ENCODE results near the gene ASPRV1.
A peak's percentile ranks its signal among the peaks of the same experiment; 100 is the strongest.

Gene ASPRV1

GRCh38 chr2:69989441-69990105 is 28.1 kb upstream of the ASPRV1 start:
- Histone ChIP-seq H3K9me3 (ENCODE audit: control extremely low read depth in 1 of 5, control insufficient read depth in 4 of 5, insufficient read depth in 2 of 5, low read depth in 1 of 5, low read length in 4 of 5) (no peaks in the 10 kb centered on the region), H3K4me1 (ENCODE audit: control extremely low read depth in 1 of 4, control insufficient read depth in 4 of 4, insufficient read depth in 4 of 4, low read length in 3 of 4) (peaks cover 0 to 10% (median 0%) of the 10 kb centered on the region in 4 experiments), H3K36me3 (ENCODE audit: control insufficient read depth in 4 of 4, insufficient read depth in 4 of 4, low read length in 3 of 4) (peaks cover 0 to 16% (median 1%) of the 10 kb centered on the region in 4 experiments), H3K27me3 (replicated peaks in 2 of 5; ENCODE audit: control insufficient read depth in 4 of 5, insufficient read depth in 5 of 5, low read length in 4 of 5) (no peaks in the 10 kb centered on the region), H3K27ac (ENCODE audit: insufficient read depth in 1 of 2, low read depth in 1 of 2, low read length in 2 of 2, poor library complexity in 1 of 2, severe bottlenecking in 2 of 2) (no peak overlapping the region), H3K4me3 (ENCODE audit: control insufficient read depth in 1 of 7, extremely low read depth in 1 of 7, insufficient read depth in 4 of 7, low read depth in 2 of 7, low read length in 6 of 7) (no peak overlapping the region)
- ChIA-PET POLR2A (no interaction called here), CTCF (no interaction called here)
- 96% methylated on average over 9 of the region's 12 CpGs for WGBS (ENCODE audit: insufficient coverage)
- DNase-seq, result no peak

GRCh38 chr2:69989009-69989408 is 27.6 kb upstream of the ASPRV1 start:
- ChIA-PET CTCF (no interaction called here), POLR2A (interaction anchor here (0.6 kb wide), 2 partner anchors 136 to 156 kb away, joined by 7 to 8 read pairs; no protein-coding TSS in a partner anchor)
- Histone ChIP-seq H3K4me1 (ENCODE audit: control extremely low read depth in 1 of 4, control insufficient read depth in 4 of 4, insufficient read depth in 4 of 4, low read length in 3 of 4) (peaks cover 0 to 10% (median 0%) of the 10 kb centered on the region in 4 experiments), H3K4me3 (ENCODE audit: control insufficient read depth in 1 of 7, extremely low read depth in 1 of 7, insufficient read depth in 4 of 7, low read depth in 2 of 7, low read length in 6 of 7) (no peak overlapping the region), H3K27me3 (replicated peaks in 2 of 5; ENCODE audit: control insufficient read depth in 4 of 5, insufficient read depth in 5 of 5, low read length in 4 of 5) (no peaks in the 10 kb centered on the region), H3K27ac (ENCODE audit: insufficient read depth in 1 of 2, low read depth in 1 of 2, low read length in 2 of 2, poor library complexity in 1 of 2, severe bottlenecking in 2 of 2) (no peak overlapping the region), H3K36me3 (ENCODE audit: control insufficient read depth in 4 of 4, insufficient read depth in 4 of 4, low read length in 3 of 4) (peaks cover 0 to 11% (median 1%) of the 10 kb centered on the region in 4 experiments), H3K9me3 (ENCODE audit: control extremely low read depth in 1 of 5, control insufficient read depth in 4 of 5, insufficient read depth in 2 of 5, low read depth in 1 of 5, low read length in 4 of 5) (no peaks in the 10 kb centered on the region)
- WGBS (ENCODE audit: insufficient coverage), result 100% methylated on average over 3 of the region's 3 CpGs
- no peak for DNase-seq

GRCh38 chr2:69988086-69988635 is 26.7 kb upstream of the ASPRV1 start:
- no peak overlapping the region for H3K4me3 ChIP-seq (ENCODE audit: control insufficient read depth in 1 of 7, extremely low read depth in 1 of 7, insufficient read depth in 4 of 7, low read depth in 2 of 7, low read length in 6 of 7)
- ChIA-PET POLR2A (interaction anchor here (0.6 kb wide), 1 partner anchor 17 kb away, joined by 3 read pairs; no protein-coding TSS in a partner anchor), CTCF (no interaction called here)
- H3K9me3 ChIP-seq (ENCODE audit: control extremely low read depth in 1 of 5, control insufficient read depth in 4 of 5, insufficient read depth in 2 of 5, low read depth in 1 of 5, low read length in 4 of 5), result no peaks in the 10 kb centered on the region
- no peaks in the 10 kb centered on the region for H3K27me3 ChIP-seq (replicated peaks in 2 of 5; ENCODE audit: control insufficient read depth in 4 of 5, insufficient read depth in 5 of 5, low read length in 4 of 5)
- no peak overlapping the region for H3K27ac ChIP-seq (ENCODE audit: insufficient read depth in 1 of 2, low read depth in 1 of 2, low read length in 2 of 2, poor library complexity in 1 of 2, severe bottlenecking in 2 of 2)
- 100% methylated on average over 5 of the region's 5 CpGs for WGBS (ENCODE audit: insufficient coverage)
- DNase-seq, result no peak
- H3K4me1 ChIP-seq (ENCODE audit: control extremely low read depth in 1 of 4, control insufficient read depth in 4 of 4, insufficient read depth in 4 of 4, low read length in 3 of 4), result peaks cover 0 to 10% (median 0%) of the 10 kb centered on the region in 4 experiments
- H3K36me3 ChIP-seq (ENCODE audit: control insufficient read depth in 4 of 4, insufficient read depth in 4 of 4, low read length in 3 of 4), result peaks cover 0 to 4% (median 1%) of the 10 kb centered on the region in 4 experiments

DNA sequence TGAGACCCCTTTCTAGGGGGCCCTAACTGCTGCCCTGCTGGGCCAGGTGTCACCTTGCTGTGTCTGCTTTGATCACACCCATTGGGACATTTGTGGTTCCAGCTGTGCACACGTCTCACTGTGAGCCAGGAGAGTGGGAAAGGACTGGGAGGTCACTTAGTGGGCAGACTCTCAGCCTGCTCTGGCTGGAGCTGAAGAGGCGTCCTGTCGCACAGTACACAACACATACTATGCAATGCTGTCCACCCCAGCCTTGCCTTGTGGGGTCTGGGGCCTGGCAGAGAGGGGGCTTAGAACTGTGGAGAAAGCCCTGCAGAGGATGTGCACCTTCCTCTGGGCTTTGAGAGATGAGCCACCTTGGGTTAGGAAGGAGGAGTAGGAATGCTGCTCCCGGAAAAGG is 25.3 kb upstream of the ASPRV1 start:
- Histone ChIP-seq H3K36me3 (ENCODE audit: control insufficient read depth in 4 of 4, insufficient read depth in 4 of 4, low read length in 3 of 4) (peaks cover 0 to 3% (median 0%) of the 10 kb centered on the region in 4 experiments), H3K27me3 (replicated peaks in 2 of 5; ENCODE audit: control insufficient read depth in 4 of 5, insufficient read depth in 5 of 5, low read length in 4 of 5) (no peaks in the 10 kb centered on the region), H3K4me3 (ENCODE audit: control insufficient read depth in 1 of 7, extremely low read depth in 1 of 7, insufficient read depth in 4 of 7, low read depth in 2 of 7, low read length in 6 of 7) (no peak overlapping the region), H3K4me1 (ENCODE audit: control extremely low read depth in 1 of 4, control insufficient read depth in 4 of 4, insufficient read depth in 4 of 4, low read length in 3 of 4) (peaks cover 0 to 10% (median 0%) of the 10 kb centered on the region in 4 experiments), H3K27ac (ENCODE audit: insufficient read depth in 1 of 2, low read depth in 1 of 2, low read length in 2 of 2, poor library complexity in 1 of 2, severe bottlenecking in 2 of 2) (no peak overlapping the region), H3K9me3 (ENCODE audit: control extremely low read depth in 1 of 5, control insufficient read depth in 4 of 5, insufficient read depth in 2 of 5, low read depth in 1 of 5, low read length in 4 of 5) (no peaks in the 10 kb centered on the region)
- no peak for DNase-seq
- WGBS (ENCODE audit: insufficient coverage), result 100% methylated on average over 4 of the region's 4 CpGs
- ChIA-PET POLR2A (no interaction called here), CTCF (no interaction called here)

DNA sequence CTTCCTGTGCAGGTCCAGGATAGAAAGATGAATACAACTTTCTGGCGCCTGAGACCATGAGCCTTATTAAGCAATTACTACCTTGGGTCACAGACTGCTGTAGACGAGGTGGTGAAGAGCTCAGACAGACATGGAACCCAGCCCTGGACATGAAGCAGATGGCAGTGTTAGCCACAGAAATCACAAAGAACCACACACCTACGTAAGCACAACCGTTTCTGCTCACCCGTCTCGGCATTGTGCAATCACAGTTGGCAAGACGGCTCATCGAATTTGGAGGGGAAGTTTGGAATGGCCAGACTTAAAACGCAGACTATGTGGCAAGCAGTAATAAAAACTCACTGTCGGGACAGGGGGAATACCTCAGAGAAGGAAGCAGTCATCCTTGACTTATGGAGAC is 24.3 kb upstream of the ASPRV1 start:
- Histone ChIP-seq H3K27ac (ENCODE audit: insufficient read depth in 1 of 2, low read depth in 1 of 2, low read length in 2 of 2, poor library complexity in 1 of 2, severe bottlenecking in 2 of 2) (no peak overlapping the region), H3K36me3 (ENCODE audit: control insufficient read depth in 4 of 4, insufficient read depth in 4 of 4, low read length in 3 of 4) (peaks cover 0 to 3% (median 0%) of the 10 kb centered on the region in 4 experiments), H3K4me3 (ENCODE audit: control insufficient read depth in 1 of 7, extremely low read depth in 1 of 7, insufficient read depth in 4 of 7, low read depth in 2 of 7, low read length in 6 of 7) (no peak overlapping the region), H3K27me3 (replicated peaks in 2 of 5; ENCODE audit: control insufficient read depth in 4 of 5, insufficient read depth in 5 of 5, low read length in 4 of 5) (no peaks in the 10 kb centered on the region), H3K4me1 (ENCODE audit: control extremely low read depth in 1 of 4, control insufficient read depth in 4 of 4, insufficient read depth in 4 of 4, low read length in 3 of 4) (peaks cover 0 to 10% (median 0%) of the 10 kb centered on the region in 4 experiments), H3K9me3 (ENCODE audit: control extremely low read depth in 1 of 5, control insufficient read depth in 4 of 5, insufficient read depth in 2 of 5, low read depth in 1 of 5, low read length in 4 of 5) (no peaks in the 10 kb centered on the region)
- ChIA-PET POLR2A (no interaction called here), CTCF (no interaction called here)
- peak; percentile 43 to 75 (median 75) for DNase-seq
- 92% methylated on average over 9 of the region's 10 CpGs for WGBS (ENCODE audit: insufficient coverage)

- POLR2A ChIA-PET, result no interaction called here
- no peak overlapping the region for H3K4me3 ChIP-seq (ENCODE audit: control insufficient read depth in 1 of 7, extremely low read depth in 1 of 7, insufficient read depth in 4 of 7, low read depth in 2 of 7, low read length in 6 of 7)
Measured at GRCh38 chr2:69985216-69985615, 23.8 kb upstream of the ASPRV1 start.

GRCh38 chr2:69983392-69983966 is 22.0 kb upstream of the ASPRV1 start:
- ChIA-PET CTCF (interaction anchor here (0.8 to 1.5 kb wide), 3 partner anchors 28 to 66 kb away, joined by 3 read pairs; no protein-coding TSS in a partner anchor), POLR2A (interaction anchor here (0.5 kb wide), 1 partner anchor 10 kb away, joined by 3 read pairs; no protein-coding TSS in a partner anchor)
- Histone ChIP-seq H3K4me3 (ENCODE audit: control insufficient read depth in 1 of 7, extremely low read depth in 1 of 7, insufficient read depth in 4 of 7, low read depth in 2 of 7, low read length in 6 of 7) (no peak overlapping the region), H3K27ac (ENCODE audit: insufficient read depth in 1 of 2, low read depth in 1 of 2, low read length in 2 of 2, poor library complexity in 1 of 2, severe bottlenecking in 2 of 2) (no peak overlapping the region), H3K36me3 (ENCODE audit: control insufficient read depth in 4 of 4, insufficient read depth in 4 of 4, low read length in 3 of 4) (peaks cover 0 to 3% (median 0%) of the 10 kb centered on the region in 4 experiments), H3K27me3 (replicated peaks in 2 of 5; ENCODE audit: control insufficient read depth in 4 of 5, insufficient read depth in 5 of 5, low read length in 4 of 5) (no peaks in the 10 kb centered on the region), H3K9me3 (ENCODE audit: control extremely low read depth in 1 of 5, control insufficient read depth in 4 of 5, insufficient read depth in 2 of 5, low read depth in 1 of 5, low read length in 4 of 5) (no peaks in the 10 kb centered on the region), H3K4me1 (ENCODE audit: control extremely low read depth in 1 of 4, control insufficient read depth in 4 of 4, insufficient read depth in 4 of 4, low read length in 3 of 4) (peaks cover 0 to 8% (median 0%) of the 10 kb centered on the region in 4 experiments)
- 93% methylated on average over 2 of the region's 3 CpGs for WGBS (ENCODE audit: insufficient coverage)
- DNase-seq, result no peak

More at GRCh38 chr2:69985216-69985615, 23.8 kb upstream of the ASPRV1 start:
- no peak overlapping the region for H3K27ac ChIP-seq (ENCODE audit: insufficient read depth in 1 of 2, low read depth in 1 of 2, low read length in 2 of 2, poor library complexity in 1 of 2, severe bottlenecking in 2 of 2)
- H3K27me3 ChIP-seq (replicated peaks in 2 of 5; ENCODE audit: control insufficient read depth in 4 of 5, insufficient read depth in 5 of 5, low read length in 4 of 5), result no peaks in the 10 kb centered on the region
- peaks cover 0 to 3% (median 0%) of the 10 kb centered on the region in 4 experiments for H3K36me3 ChIP-seq (ENCODE audit: control insufficient read depth in 4 of 4, insufficient read depth in 4 of 4, low read length in 3 of 4)
- DNase-seq, result no peak
- CTCF ChIA-PET, result no interaction called here
- 86% methylated on average over 2 of the region's 3 CpGs for WGBS (ENCODE audit: insufficient coverage)
- H3K9me3 ChIP-seq (ENCODE audit: control extremely low read depth in 1 of 5, control insufficient read depth in 4 of 5, insufficient read depth in 2 of 5, low read depth in 1 of 5, low read length in 4 of 5), result no peaks in the 10 kb centered on the region
- peaks cover 0 to 10% (median 0%) of the 10 kb centered on the region in 4 experiments for H3K4me1 ChIP-seq (ENCODE audit: control extremely low read depth in 1 of 4, control insufficient read depth in 4 of 4, insufficient read depth in 4 of 4, low read length in 3 of 4)
